Activated T-cell treated with anti-CD3 and anti-CD28 coated beads for 24 hours (primary cell): ENCODE results near the gene TSPAN9.
A peak's percentile ranks its signal among the peaks of the same experiment; 100 is the strongest.

Source experiments
- DNase-seq: peaks from one replicate; pipeline ENCODE4 v3.0.0-alpha.2; 2020; ENCODE audit warnings: low read depth

The TSPAN9 gene

DNA sequence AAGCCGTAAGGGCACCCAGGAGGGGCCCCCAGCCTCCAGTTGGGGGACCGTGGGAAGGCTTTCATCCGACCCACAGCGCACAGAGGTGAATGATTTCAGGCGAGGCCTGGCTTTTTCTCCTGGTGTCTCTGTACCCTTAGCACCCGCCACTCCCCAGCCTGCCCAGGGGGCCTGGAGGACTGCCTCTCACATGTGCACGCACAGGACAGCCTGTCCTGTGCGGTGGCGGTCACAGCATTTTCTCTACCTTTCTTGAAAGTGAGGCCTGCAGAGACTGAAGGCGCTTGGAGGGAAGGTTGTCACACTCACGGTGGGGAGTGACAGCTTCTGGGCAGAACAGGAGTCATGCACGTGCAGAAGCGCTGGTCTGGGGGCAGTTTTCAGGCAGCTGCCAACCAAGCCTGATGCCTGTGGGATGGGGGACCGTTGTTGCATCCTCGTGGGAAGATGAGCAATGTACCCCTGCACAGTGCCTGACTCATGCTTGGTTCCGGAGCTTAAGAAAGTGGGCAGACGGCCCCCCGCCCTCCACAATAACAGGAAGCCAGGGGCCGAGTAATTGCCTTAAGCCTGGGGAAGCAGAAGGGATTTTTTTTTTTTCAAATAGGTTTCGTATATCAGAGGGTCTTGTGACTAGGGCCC lies 148.1 kb downstream of the TSPAN9 start:
- no peak for DNase-seq

DNA sequence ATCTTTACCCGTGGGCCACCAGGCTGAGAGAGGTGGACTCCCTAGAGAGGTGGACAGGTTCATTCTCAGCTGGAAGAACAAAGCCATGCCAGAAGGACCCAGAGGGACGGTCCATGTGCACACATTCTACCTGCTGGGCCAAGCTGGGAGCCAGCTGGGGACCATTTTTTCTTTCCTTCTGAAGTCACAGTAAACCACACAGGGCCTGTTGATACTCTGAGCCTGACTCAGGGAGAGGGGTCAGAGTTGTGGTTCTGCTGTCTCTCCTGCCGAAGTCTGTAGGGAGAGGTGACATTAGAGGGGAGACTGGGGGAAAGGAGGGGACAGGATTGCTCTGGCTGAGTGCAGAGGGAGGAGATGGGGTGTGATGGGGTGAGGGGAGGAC lies 148.6 kb downstream of the TSPAN9 start:
- DNase-seq, result no peak

GRCh38 chr12:3226264-3226663 lies 149.1 kb downstream of the TSPAN9 start:
- no peak for DNase-seq

DNA sequence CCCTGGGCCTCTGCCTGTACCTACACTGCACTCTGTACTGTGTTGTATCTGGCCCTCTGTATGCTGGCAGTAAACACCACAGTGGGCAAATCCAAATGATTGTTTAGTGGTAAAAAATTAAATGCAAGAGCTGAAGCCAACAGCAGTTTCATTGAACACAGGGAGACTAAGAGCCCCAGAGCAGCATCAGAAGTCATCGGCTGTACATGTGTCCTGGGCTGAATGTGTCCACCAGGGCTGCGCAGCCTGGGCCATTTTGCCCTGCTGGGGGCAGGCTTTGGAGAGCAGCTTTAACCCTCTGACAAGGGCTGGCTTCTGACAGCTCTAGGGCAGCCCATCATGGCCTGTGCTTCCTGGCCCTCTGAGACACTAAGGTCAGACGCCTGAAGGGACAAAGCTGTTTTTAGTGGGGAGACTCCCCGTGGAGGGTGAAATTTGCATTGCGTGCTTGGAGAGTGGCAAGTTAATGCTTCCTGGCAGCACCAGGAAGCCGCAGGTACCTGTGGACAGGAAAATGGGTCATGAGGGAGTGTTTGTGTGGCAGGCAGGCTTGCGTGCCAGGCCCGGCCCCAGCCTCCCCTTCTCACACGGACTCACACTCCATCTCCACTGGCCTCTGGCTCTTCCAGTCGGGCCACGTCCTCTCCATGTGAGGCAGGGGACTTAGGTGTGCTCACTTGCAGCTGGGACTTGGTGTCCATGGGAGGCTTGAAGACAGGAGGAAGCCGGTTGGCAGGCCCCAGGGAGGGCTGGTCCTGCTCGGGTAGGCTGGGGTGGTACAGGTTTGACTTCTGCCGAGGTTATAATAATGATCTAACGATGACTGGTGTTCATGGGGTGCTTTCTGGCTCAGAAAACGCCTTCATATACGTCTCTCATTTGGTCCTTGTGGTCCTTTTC lies 150.1 kb downstream of the TSPAN9 start:
- no peak for DNase-seq

GRCh38 chr12:3228552-3228951 lies 151.4 kb downstream of the TSPAN9 start:
- DNase-seq, result no peak

- no peak for DNase-seq
Measured at GRCh38 chr12:3229577-3229976, 152.4 kb downstream of the TSPAN9 start.

DNA sequence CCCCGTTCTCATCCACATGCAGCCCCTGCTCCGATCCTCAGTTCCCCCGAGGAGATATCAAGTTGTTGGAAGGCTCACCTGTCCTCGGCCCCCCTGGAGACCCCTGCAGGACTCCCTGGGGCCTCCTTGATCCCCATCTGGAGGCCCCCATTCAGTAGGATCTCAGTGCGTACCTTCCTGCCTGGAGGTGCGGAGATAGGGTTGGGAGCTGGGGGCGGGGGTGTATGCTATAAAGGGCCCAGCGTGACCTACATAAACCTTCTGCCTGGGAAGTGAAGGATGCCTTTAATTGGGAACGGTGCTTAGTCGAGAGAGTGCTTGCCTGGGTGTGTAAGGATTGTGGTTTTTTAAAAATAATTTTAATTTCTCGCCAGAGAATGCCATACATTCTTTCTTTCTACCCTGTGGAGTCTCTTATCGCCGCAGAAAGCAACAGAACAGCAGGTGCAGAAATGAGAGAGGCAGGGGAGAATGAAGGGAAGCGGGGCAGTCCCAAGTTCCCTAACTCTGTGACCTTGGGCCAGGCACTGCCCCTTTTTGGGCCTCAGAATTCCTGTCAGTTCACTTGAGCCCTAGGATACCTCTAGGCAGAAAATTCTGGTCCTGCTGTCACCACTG lies 153.7 kb downstream of the TSPAN9 start:
- DNase-seq, result no peak

- no peak for DNase-seq
Measured at GRCh38 chr12:3231399-3231876, 154.3 kb downstream of the TSPAN9 start.

DNA sequence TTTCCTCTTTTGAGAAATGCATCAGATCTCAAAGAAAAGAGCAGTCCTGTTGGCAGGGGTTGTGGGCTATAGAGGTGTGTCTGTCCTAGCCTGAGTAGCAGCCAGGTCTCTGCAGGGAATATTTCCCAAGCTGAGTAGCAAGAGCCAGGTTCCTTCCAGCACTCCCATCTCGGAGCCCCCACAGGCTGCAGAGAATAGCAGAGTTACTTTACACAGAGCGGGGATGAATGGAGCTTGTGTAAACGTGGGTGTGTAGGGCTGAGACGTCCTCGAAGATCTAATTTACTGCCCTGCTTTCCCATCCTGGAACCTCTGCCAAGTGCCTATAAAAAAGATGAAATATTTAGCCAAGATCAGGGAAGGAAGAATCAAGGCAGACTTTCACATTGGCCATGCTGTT lies 156.6 kb downstream of the TSPAN9 start:
- DNase-seq, result no peak

GRCh38 chr12:3236345-3237187 lies 159.4 kb downstream of the TSPAN9 start:
- peak; percentile 4 for DNase-seq

DNA sequence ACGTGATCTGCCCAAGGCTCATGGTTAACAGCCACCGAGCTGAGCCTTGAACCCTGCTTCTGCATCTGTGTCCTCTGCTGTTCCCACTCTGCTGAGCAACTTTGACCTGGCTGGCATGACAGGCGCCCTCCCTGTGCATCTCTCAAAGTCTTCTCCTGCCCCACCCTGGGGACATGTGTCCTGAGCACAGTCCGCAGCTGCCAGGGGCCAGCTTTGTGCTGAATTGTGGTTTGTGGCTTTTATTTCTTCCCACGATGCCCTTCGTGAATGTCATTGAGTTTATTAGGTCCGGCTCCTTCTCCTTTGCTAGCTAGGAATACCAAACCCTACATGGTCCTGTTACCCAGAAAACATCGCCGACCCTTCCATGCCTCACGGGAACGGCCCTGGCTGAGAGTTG lies 161.0 kb downstream of the TSPAN9 start:
- DNase-seq, result no peak

GRCh38 chr12:3241621-3242020 lies 164.4 kb downstream of the TSPAN9 start:
- no peak for DNase-seq

DNA sequence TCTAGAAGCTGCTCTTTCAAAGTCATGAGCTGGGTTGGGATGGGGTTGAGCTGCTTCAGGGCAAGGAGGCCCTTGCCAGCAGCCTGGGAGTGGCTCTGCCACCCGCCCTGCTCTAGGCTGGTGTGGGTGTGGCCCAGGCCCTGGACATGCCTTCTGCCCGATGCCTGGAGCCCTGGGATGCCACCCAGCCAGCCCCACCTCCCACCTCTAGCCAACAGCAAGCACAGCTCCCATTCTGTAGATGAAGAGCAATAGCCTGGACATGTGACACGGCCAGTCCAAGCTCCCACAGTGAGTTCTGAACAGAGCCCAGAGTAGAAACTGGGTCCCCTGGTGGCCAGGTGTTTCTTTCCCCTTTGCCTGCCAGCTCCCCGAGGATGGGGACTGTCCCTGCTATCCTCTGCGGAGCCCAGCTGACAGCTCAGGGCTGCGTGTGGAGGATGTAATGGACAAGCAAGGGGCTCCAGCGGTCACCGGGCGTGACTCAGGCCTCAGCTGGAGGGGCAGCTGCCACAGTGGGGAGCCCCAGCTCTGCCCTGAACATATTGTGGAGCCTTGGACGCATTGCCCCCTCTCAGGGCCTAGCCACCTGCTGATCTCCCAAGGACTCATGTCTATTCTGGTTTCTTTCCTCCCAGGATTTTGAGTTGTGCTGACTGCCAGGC lies 165.2 kb downstream of the TSPAN9 start:
- no peak for DNase-seq

GRCh38 chr12:3243376-3244084 lies 166.4 kb downstream of the TSPAN9 start:
- DNase-seq, result no peak

DNA sequence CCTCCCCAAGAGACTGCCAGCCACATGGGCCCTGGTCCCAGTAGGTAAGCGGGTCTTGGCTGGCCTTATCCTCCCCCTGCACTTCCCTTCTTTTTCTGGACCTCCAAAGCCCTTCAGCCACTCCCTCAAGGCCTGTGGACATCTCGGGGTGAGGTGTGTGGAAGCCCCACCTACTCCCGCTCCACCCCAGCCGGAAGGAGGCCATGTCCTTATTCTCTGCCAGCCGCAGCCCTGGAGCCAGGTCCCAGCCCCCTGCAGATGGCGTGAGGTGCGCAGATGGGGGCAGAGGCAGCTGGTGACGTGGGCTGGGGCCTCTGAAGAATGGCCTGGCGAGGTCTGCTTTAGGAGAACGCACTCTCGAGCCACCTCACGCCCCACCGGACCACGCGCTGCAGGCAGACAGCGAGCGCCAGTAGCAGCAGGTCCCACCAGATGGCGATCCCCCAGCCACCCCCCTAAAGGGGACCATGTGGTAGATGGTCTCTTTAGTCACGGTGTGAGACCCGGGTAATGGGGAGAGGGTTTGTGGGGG lies 167.1 kb downstream of the TSPAN9 start:
- no peak for DNase-seq

DNA sequence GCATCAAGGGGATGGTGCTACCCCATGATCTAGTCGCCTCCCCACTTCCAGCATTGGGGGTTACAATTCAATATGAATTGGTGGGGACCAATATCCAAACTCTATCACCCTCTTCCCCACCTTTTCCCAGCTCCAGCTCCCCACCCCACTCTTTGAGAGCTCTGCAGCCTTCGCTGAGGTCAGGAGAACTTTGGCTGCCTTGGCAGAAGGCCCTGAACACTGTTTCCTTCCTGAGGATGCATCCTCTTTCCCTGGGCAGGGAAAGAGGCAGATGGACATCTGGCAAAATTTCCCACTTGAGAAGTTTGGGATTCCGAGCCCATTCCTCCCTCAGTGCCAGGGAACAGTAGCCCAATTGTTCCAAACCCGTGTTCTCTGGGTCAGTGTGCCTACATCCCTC lies 169.1 kb downstream of the TSPAN9 start:
- no peak for DNase-seq

DNA sequence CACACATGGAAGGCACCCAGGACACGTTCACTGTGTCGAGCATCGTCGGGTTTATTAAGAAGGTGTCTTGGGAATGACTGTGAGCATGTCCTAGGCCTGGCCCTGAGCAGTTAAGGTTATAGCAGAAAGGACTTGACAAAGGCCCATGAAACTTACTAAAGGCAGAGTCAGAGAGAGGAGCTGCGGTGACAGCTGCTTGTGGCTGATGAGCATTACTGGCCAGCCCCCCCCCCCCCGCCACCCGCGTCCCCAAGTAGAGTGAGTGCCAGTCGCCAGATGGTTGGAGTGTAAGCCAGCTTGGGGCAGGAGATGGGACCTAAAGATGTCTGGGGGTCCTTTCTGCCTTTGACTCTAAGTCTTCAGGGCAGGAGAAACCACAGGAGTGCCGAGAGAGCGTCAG lies 169.9 kb downstream of the TSPAN9 start:
- DNase-seq, result no peak

DNA sequence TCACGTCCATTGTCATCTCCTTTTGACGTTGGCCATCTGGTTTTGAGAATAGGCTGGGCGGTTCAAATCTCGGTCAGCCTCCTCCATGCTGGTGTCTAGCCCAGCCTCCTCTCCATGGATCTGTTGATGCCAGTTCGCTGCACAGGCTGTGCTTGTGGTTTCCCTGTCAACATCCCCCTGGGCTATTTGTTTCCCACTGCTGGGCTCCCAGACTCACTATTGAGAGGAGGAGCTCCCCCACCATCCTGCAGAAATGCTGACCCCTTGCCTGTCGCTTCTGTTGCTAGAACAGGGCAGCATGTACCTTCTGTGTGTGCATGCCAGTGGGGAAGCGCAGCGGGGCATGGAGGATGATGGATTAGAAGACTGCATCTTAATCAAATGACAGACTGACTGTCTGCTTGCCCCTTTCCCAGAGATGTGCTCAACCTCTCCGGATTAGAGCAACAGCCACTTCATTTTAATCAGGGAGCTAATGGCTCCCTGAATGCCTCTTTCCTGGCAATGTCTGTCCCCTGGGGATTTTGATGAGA lies 170.5 kb downstream of the TSPAN9 start:
- DNase-seq, result no peak

DNA sequence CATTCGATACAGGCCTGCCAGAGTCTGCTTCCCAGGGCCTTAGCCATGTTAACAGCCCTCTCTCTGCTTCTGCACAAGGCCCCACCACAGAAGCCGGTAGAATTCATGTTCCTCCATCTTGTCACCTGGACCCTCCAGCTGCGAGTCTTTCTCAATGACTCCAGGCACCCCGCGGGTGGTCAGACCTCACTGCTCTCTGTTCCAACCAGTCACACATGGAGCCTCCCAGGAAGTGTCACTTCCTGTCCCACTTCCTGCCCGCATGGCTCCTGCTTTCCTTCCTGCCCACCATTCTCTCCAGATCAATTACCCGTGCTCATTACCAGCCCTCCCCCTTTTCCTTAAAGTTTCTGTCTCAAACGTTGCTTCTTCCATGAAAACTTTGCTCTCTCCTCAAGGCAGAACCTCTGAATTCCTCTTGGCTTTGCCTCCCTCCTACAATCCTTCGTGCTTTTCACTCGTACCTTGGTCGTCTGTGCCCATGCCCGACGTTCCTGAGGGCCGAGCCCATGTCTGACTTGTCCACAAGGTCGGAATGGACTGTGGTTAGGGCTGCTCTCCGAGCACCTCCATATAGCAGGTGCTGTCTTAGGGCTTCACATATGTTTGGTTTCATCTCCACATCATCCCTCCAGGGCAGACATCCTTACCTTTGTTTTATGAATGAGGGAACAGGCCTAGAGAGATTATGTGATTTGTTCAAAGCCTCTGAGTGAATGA lies 172.1 kb downstream of the TSPAN9 start:
- DNase-seq, result no peak

- no peak for DNase-seq
Measured at GRCh38 chr12:3250034-3250433, 172.9 kb downstream of the TSPAN9 start.
